ENCODE results near the gene NKPD1. TPM values are rescaled to one million over a fixed set of nuclear protein-coding genes. Genes with fewer than 3 reads are reported as not detected.

The NKPD1 gene
- total RNA-seq, 4 donors from 2014 or later, result 0.16 TPM; not detected in 3

- ATAC-seq, result no peak
- in situ Hi-C loops (cut with MboI; ENCODE audit: low sequenced_read_pairs in 4 of 4) (no loop called here), intact Hi-C loops (cut with DNase I; ENCODE audit: low total_unique reads) (no loop called here)
- Histone ChIP-seq H3K27ac (no peak overlapping the region), H3K4me1 (peaks cover 0 to 4% of the 10 kb centered on the region in 2 donors), H3K9me3 (no peaks in the 10 kb centered on the region), H3K27me3 (no peaks in the 10 kb centered on the region), H3K4me3 (no peak overlapping the region), H3K36me3 (no peaks in the 10 kb centered on the region)
- DNase-seq, result no peak
- TF ChIP-seq CTCF (IDR thresholded peaks at IDR 0.05 in 4 of 5, conservative IDR thresholded peaks at IDR 0.05 in 1 of 5), result no peak
- no peak for TF ChIP-seq POLR2A (IDR thresholded peaks at IDR 0.05)
Measured at GRCh38 chr19:45130236-45130635, 30.5 kb downstream of the NKPD1 start.

- Histone ChIP-seq H3K4me1 (peaks cover 0 to 4% of the 10 kb centered on the region in 2 donors), H3K4me3 (no peak overlapping the region), H3K27me3 (no peaks in the 10 kb centered on the region), H3K27ac (no peak overlapping the region), H3K36me3 (no peaks in the 10 kb centered on the region), H3K9me3 (no peaks in the 10 kb centered on the region)
- TF ChIP-seq CTCF (IDR thresholded peaks at IDR 0.05 in 4 of 5, conservative IDR thresholded peaks at IDR 0.05 in 1 of 5), result no peak
- no peak for TF ChIP-seq POLR2A (IDR thresholded peaks at IDR 0.05)
- no peak for ATAC-seq
- DNase-seq, result no peak
- intact Hi-C loops (cut with DNase I; ENCODE audit: low total_unique reads) (no loop called here), in situ Hi-C loops (cut with MboI; ENCODE audit: low sequenced_read_pairs in 4 of 4) (no loop called here)
Measured at GRCh38 chr19:45128806-45129205, 32.0 kb downstream of the NKPD1 start.

- Histone ChIP-seq H3K4me1 (peaks cover 0 to 4% of the 10 kb centered on the region in 2 donors), H3K4me3 (no peak overlapping the region), H3K27ac (no peak overlapping the region), H3K9me3 (no peaks in the 10 kb centered on the region), H3K27me3 (no peaks in the 10 kb centered on the region), H3K36me3 (no peaks in the 10 kb centered on the region)
- TF ChIP-seq CTCF (IDR thresholded peaks at IDR 0.05 in 4 of 5, conservative IDR thresholded peaks at IDR 0.05 in 1 of 5) (no peak), POLR2A (IDR thresholded peaks at IDR 0.05) (no peak)
- in situ Hi-C loops (cut with MboI; ENCODE audit: low sequenced_read_pairs in 4 of 4) (no loop called here), intact Hi-C loops (cut with DNase I; ENCODE audit: low total_unique reads) (no loop called here)
- DNase-seq, result no peak
- ATAC-seq, result no peak
Measured at GRCh38 chr19:45128146-45128545, 32.6 kb downstream of the NKPD1 start.

- no peak for ATAC-seq
- DNase-seq, result no peak
- Histone ChIP-seq H3K36me3 (no peaks in the 10 kb centered on the region), H3K4me3 (no peak overlapping the region), H3K9me3 (no peaks in the 10 kb centered on the region), H3K27ac (no peak overlapping the region), H3K27me3 (no peaks in the 10 kb centered on the region), H3K4me1 (peaks cover 0 to 4% of the 10 kb centered on the region in 2 donors)
- intact Hi-C loops (cut with DNase I; ENCODE audit: low total_unique reads), result no loop called here
- in situ Hi-C loops (cut with MboI; ENCODE audit: low sequenced_read_pairs in 4 of 4), result no loop called here
- TF ChIP-seq POLR2A (IDR thresholded peaks at IDR 0.05), result no peak
- TF ChIP-seq CTCF (IDR thresholded peaks at IDR 0.05 in 4 of 5, conservative IDR thresholded peaks at IDR 0.05 in 1 of 5), result no peak
Measured at GRCh38 chr19:45126654-45127053, 34.1 kb downstream of the NKPD1 start.

- ATAC-seq (peak; percentile 62 to 90), DNase-seq (peak; percentile 30 to 65)
- in situ Hi-C loops (cut with MboI; ENCODE audit: low sequenced_read_pairs in 4 of 4), result no loop called here
- no peaks in the 10 kb centered on the region for H3K27me3 ChIP-seq
- intact Hi-C loops (cut with DNase I; ENCODE audit: low total_unique reads), result no loop called here
- H3K27ac ChIP-seq, result no peak overlapping the region
- H3K9me3 ChIP-seq, result no peaks in the 10 kb centered on the region
- H3K4me3 ChIP-seq, result no peak overlapping the region
- no peak for TF ChIP-seq POLR2A (IDR thresholded peaks at IDR 0.05)
- peak; percentile 48 to 73 (median 63) for TF ChIP-seq CTCF (IDR thresholded peaks at IDR 0.05 in 4 of 5, conservative IDR thresholded peaks at IDR 0.05 in 1 of 5)
- peaks cover 0 to 4% of the 10 kb centered on the region in 2 donors for H3K4me1 ChIP-seq
- H3K36me3 ChIP-seq, result no peaks in the 10 kb centered on the region
Measured at GRCh38 chr19:45125975-45126493, 34.7 kb downstream of the NKPD1 start.

Measured in gastrocnemius medialis (tissue), 4 donors.